Right cardiac atrium (tissue), 5 donors: ENCODE measurements around the gene BMS1. TPM values are rescaled to one million over a fixed set of nuclear protein-coding genes. Genes with fewer than 3 reads are reported as not detected.
A peak's percentile ranks its signal among the peaks of the same experiment; 100 is the strongest.

Experiments used
- ATAC-seq, 2 donors: fragments of 200-7000 bp; cut with Tn5 transposase; one replicate each; pipeline versions ENCODE4 v1.8.0 to v1.9.1; 2020; ENCODE audit warnings: moderate library complexity in 2 of 2, mild to moderate bottlenecking in 1 of 2
- DNase-seq, 3 donors: peaks; one replicate each; pipeline ENCODE4 v3.0.0-alpha.2; 2020
- H3K27ac ChIP-seq: one replicate; pipeline ENCODE4 v1.5.1; 2013; ENCODE audit warnings: mild to moderate bottlenecking, low read length, control low read depth, moderate library complexity
- H3K27me3 ChIP-seq: one replicate; pipeline ENCODE4 v1.6.1; 2013; ENCODE audit not compliant: control insufficient read depth, insufficient read depth
- H3K4me1 ChIP-seq: one replicate; pipeline ENCODE4 v1.6.1; 2013; ENCODE audit warnings: low read length; ENCODE audit not compliant: control insufficient read depth, insufficient read depth
- H3K4me3 ChIP-seq: one replicate; pipeline ENCODE4 v1.5.1; 2013; ENCODE audit warnings: low read length, control low read depth
- H3K9me3 ChIP-seq: one replicate; pipeline ENCODE4 v1.6.1; 2013; ENCODE audit warnings: low read length; ENCODE audit not compliant: control insufficient read depth
- WGBS: extraction: QIAGEN DNeasy Blood & Tissue Kit; methylation state at CpG from one replicate; pipeline ENCODE4 v1.1.7; 2013; 5-methylcytosine and 5-hydroxymethylcytosine counted together
- intact Hi-C, 4 donors: fragments of 100-400 bp; cut with DNase I; formaldehyde crosslinking; loops; one replicate each; pipeline versions ENCODE4 v1.11.0 to v1.14.0; 2022 to 2023
- polyA plus RNA-seq: library from polyadenylated mRNA; stranded (reverse); fragments of 200-250 nt; gene quantifications from one replicate; pipeline ENCODE4 v1.2.3, GENCODE V29; 2013
- total RNA-seq, 4 donors: library from RNA; stranded (reverse); fragmentation: NEBNext Ultra II Directional; extraction: Animal tissue kit (Norgen Biotek cat#: 25700); gene quantifications; one replicate each; pipeline ENCODE4 v1.2.1, GENCODE V29; 2021
- donor health status: healthy with polysubstance abuse.
- donor health status: DM: no; HTN: yes; CAD: no.
- donor health status: DM: no; HTN: no; CAD: no.
- donor health status: DM: no; HTN: yes; CAD: no; lungs with severe emphysema.
- donor health status: DM: yes; HTN: yes; CAD: no.

BMS1 gene
- total and polyA plus RNA-seq, 5 donors, result 6.8 to 13.1 (median 11.9) TPM

DNA sequence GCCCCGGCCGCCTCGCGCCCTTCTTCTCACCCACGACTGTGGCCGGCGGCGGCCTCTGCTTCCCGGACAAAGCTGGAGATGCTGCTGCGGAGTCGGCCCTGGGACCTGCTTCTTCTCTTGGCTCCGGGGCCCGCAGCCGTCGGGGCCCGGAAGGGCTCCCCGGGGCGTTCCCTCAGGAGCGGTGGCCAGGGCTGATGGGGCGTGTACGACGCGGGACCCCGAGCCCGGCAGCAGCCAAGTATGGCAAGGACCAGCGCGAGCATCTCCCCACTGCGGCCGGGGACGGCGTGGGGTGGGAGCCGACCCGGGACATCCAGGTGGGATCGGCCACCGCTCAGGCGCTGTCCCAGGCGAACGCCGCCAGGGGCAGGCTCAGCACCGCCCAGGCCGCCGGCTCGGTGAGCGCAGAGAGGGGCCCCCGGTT lies 27.6 kb upstream of the BMS1 start:
- Histone ChIP-seq H3K9me3 (no peaks in the 10 kb centered on the region), H3K27ac (no peak overlapping the region), H3K4me1 (no peaks in the 10 kb centered on the region), H3K4me3 (peak overlapping the region; percentile 52), H3K27me3 (no peaks in the 10 kb centered on the region)
- DNase-seq, result peak in 2 of 3 donors; percentile 55 to 64
- intact Hi-C loops, result loop anchor here in 2 of 4 donors (10.0 kb wide), 1 partner anchor 350 kb away; no protein-coding TSS in a partner anchor
- WGBS, result 3% methylated on average over 45 of the region's 45 CpGs
- peak; percentile 9 to 28 for ATAC-seq

DNA sequence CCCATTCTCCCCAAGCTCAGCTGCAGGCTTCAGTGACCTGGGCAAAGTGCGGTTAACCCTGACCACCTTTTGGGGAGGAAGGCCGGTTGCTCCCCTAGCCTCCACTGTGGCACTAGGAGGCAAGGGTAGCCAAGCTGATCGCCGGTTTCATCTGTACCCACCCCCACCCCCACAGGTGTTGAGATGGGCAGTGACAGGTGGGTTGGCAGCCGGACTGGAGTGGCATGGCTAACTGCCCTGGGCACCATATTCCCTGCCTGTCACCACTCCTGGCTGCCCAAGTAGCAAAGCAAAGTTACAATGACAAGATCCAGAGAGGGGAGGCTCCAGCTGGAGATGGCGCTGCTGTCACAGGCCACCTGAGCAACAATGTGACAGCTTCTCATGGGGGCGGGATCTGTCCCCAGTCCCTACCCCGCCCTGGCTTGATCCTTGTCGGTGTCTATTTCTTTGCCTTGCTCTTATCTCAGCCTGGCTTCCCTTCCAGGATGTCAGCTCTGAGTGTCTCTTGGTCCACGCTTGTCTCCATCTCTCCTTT lies 27.0 kb upstream of the BMS1 start:
- 70% methylated on average over 10 of the region's 10 CpGs for WGBS
- Histone ChIP-seq H3K9me3 (no peaks in the 10 kb centered on the region), H3K27me3 (no peaks in the 10 kb centered on the region), H3K4me1 (no peaks in the 10 kb centered on the region), H3K27ac (no peak overlapping the region), H3K4me3 (no peak overlapping the region)
- DNase-seq, result no peak
- intact Hi-C loops, result loop anchor here in 2 of 4 donors (10.0 kb wide), 1 partner anchor 349 kb away; no protein-coding TSS in a partner anchor
- ATAC-seq, result no peak

DNA sequence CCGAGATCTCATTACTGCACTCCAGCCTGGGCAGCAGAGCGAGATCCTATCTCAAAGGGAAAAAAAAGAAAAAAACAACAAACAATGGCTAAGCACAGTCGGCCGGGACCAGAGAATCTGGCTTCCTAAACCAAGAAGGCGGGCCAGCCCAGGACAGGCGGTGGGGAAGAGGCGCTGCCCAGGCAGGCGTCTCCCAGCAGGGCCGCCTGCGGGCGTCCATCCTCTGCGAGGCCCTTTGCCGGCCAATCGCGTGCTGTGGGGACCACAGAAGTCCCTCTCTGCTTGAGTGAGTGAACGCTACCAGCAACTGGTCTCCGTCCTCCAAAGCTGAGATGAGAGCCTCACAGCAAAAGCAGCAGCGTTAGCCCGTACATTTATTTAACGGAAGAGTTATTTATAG lies 14.7 kb upstream of the BMS1 start:
- Histone ChIP-seq H3K4me1 (no peaks in the 10 kb centered on the region), H3K9me3 (no peaks in the 10 kb centered on the region), H3K27me3 (no peaks in the 10 kb centered on the region), H3K27ac (no peak overlapping the region), H3K4me3 (no peak overlapping the region)
- ATAC-seq, result no peak
- WGBS, result 81% methylated on average over 20 of the region's 20 CpGs
- DNase-seq, result no peak
- intact Hi-C loops, result no loop called here

DNA sequence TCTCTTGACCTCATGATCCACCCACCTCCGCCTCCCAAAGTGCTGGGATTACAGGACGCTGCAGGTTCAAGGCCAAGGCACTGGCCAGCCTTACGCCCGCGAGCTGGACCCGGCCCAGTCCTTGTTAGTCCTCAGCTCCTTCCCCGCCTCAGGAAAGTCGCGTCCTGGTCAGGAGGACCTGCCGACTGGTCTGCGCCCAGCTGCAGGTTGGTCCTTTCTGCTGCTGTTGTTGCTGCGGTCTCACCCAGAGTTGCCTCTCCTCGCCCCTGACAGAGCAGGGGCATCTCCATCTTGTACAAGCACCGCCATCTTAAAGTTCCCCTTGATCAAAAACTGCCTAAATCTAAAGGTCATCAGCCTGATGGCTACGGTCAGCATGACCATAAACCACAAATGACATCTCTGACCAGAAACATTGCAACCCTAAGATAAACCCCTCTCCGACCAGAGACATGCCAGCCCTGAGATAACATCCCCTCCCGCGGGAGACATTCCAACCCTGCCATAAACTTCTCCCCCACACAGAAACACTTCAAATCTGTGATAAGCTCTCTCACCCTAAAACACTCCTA lies 13.9 kb upstream of the BMS1 start:
- no peaks in the 10 kb centered on the region for H3K9me3 ChIP-seq
- intact Hi-C loops, result no loop called here
- no peak for ATAC-seq
- H3K4me3 ChIP-seq, result no peak overlapping the region
- 84% methylated on average over 18 of the region's 18 CpGs for WGBS
- DNase-seq, result no peak
- H3K27me3 ChIP-seq, result no peaks in the 10 kb centered on the region
- H3K4me1 ChIP-seq, result no peaks in the 10 kb centered on the region
- no peak overlapping the region for H3K27ac ChIP-seq

DNA sequence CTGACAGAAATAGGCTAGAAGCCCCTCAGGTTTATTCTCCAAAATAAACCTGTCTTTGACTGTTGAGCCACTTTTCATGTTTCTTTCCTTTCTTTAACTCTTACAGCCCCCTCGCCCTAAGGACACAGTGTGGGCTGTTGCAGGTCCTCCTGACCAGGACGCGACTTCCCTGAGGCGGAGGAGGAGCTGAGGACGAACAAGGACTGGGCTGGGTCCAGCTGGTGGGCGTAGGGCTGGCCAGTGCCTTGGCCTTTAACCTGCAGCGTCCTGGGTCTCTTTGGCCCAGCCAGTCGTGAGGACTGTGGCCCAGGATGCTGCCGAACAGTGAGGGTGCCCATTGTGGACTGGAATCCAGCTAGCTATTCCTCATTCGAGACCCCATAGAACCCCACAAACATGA lies 13.4 kb upstream of the BMS1 start:
- H3K4me1 ChIP-seq, result no peaks in the 10 kb centered on the region
- no peaks in the 10 kb centered on the region for H3K9me3 ChIP-seq
- H3K27ac ChIP-seq, result no peak overlapping the region
- no peak for ATAC-seq
- DNase-seq, result no peak
- WGBS, result 82% methylated on average over 10 of the region's 10 CpGs
- no peaks in the 10 kb centered on the region for H3K27me3 ChIP-seq
- intact Hi-C loops, result no loop called here
- no peak overlapping the region for H3K4me3 ChIP-seq

DNA sequence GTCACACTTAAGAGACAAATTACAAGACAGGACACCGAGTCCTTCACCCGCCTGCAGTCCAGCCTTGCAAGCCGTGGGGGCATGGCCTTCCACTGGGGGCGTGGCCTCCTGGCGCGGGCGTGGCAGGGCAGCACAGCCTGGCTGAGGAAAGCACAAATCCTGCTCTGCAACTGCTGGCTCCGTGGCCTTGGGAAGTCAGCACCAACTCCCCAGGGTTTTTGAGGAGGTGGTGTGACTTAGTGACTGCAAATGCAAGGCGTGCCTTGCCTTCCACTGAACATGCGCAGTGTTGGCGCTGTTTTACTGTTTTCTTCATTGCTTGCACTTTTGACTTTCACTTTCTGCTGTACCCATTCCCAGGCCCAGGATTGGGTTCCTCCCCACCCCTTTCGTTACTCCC lies 12.9 kb upstream of the BMS1 start:
- ATAC-seq, result peak in 1 of 2 donors; percentile 24
- 87% methylated on average over 12 of the region's 12 CpGs for WGBS
- Histone ChIP-seq H3K4me1 (no peaks in the 10 kb centered on the region), H3K27ac (no peak overlapping the region), H3K27me3 (no peaks in the 10 kb centered on the region), H3K9me3 (no peaks in the 10 kb centered on the region), H3K4me3 (no peak overlapping the region)
- DNase-seq, result no peak
- intact Hi-C loops, result no loop called here

DNA sequence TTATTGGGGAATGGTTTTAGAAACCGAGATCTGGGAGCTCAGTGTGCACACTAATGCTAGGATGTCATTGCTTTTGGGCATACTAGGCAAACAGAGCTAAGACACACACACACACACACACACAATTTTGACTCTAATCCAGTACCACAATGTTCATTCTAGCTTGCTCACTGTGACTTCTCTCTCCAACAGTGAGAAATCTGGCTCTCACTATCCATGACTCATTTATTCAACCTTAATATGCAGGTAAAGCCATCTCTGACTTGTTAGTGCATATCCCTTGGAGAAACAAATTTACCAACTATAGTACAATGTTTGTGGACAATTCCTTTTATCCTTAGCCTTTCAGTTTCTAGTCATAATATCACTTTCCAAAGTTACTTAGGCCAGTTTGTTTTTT lies 5.9 kb upstream of the BMS1 start:
- WGBS, result 42% methylated on average over 1 of the region's 1 CpG
- H3K4me1 ChIP-seq, result no peaks in the 10 kb centered on the region
- intact Hi-C loops, result no loop called here

DNA sequence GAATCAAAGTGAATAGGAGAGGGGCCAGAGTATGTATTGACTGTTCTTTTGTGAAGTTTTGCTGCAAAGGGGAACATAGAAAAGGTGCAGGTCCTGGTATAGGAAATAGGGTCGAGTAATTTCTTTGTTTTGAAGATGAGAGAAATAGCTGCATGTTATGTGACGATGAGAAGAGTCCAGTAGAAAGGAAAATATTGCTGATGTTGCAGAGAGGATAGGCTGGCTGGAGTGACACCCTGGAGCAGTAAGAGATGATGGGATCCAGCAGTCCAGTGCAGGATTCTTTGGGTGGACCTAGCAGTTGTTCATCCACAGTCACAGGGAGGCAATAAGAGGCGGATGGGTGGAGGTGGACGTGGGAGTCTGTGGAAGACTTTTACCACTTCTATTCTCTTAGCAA lies 2.1 kb upstream of the BMS1 start:
- intact Hi-C loops, result no loop called here
- Histone ChIP-seq H3K4me1 (no peaks in the 10 kb centered on the region), H3K27me3 (no peaks in the 10 kb centered on the region), H3K27ac (no peak overlapping the region), H3K4me3 (no peak overlapping the region), H3K9me3 (no peaks in the 10 kb centered on the region)
- DNase-seq (no peak), ATAC-seq (no peak)
- WGBS, result 92% methylated on average over 4 of the region's 4 CpGs

More for the DNA sequence above, 5.9 kb upstream of the BMS1 start:
- Histone ChIP-seq H3K27me3 (no peaks in the 10 kb centered on the region), H3K27ac (no peak overlapping the region), H3K9me3 (no peaks in the 10 kb centered on the region), H3K4me3 (no peak overlapping the region)
- ATAC-seq (no peak), DNase-seq (no peak)

DNA sequence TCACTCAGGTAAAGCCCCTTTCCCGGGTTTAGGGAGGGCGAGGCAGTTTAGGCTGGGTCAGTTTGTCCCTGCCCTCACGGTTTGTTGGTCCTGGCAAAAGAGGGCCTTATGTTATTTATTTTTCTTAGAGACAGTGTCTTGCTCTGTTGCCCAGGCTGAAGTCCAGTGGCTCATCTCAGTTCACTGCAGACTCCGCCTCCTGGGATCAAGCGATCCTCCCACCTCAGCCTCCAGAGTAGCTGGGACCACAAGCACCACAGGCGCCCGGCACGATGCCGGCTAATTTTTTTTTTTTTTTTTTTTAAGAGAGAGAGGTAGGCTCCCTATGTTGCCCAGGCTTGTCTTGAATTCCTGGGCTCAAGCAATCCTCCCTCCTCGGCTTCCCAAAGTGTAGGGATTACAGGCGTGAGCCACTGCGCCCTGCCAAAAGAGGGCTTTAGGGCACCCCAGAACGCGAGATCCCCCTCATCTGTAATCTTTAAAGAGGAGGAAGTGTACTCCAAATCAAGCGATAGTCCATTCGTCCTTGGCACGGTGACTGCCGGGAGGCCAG lies 626 bp upstream of the BMS1 start:
- H3K4me1 ChIP-seq, result no peaks in the 10 kb centered on the region
- 31% methylated on average over 18 of the region's 18 CpGs for WGBS
- no peaks in the 10 kb centered on the region for H3K9me3 ChIP-seq
- DNase-seq (peak; percentile 24 to 58 (median 56)), ATAC-seq (peak; percentile 33 to 34)
- peak overlapping the region; percentile 76 for H3K27ac ChIP-seq
- intact Hi-C loops, result no loop called here
- peak overlapping the region; percentile 72 for H3K4me3 ChIP-seq
- H3K27me3 ChIP-seq, result no peaks in the 10 kb centered on the region

DNA sequence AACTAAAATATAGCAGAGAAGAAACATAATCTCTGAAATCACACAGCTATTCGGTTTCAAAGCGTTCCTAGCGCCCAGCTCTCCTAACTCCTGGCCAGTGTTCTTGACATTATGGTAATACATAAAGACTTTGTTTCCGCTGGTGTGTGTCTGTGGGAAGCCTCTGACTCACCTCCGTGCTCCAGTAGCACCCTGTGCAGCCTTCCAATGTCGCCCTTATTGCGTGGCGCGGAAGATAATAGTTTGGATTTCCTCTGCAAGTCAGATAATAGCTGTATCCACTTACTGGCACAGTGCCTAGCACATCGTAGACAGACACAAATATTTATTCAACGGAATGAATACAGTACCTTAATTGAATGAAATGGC lies 570 bp downstream of the BMS1 start:
- Histone ChIP-seq H3K4me3 (peak overlapping the region; percentile 72), H3K27ac (peak overlapping the region; percentile 4), H3K4me1 (no peaks in the 10 kb centered on the region), H3K9me3 (no peaks in the 10 kb centered on the region), H3K27me3 (no peaks in the 10 kb centered on the region)
- intact Hi-C loops, result no loop called here
- ATAC-seq (peak; percentile 23 to 62), DNase-seq (peak in 2 of 3 donors; percentile 30 to 61)
- 2% methylated on average over 11 of the region's 11 CpGs for WGBS

DNA sequence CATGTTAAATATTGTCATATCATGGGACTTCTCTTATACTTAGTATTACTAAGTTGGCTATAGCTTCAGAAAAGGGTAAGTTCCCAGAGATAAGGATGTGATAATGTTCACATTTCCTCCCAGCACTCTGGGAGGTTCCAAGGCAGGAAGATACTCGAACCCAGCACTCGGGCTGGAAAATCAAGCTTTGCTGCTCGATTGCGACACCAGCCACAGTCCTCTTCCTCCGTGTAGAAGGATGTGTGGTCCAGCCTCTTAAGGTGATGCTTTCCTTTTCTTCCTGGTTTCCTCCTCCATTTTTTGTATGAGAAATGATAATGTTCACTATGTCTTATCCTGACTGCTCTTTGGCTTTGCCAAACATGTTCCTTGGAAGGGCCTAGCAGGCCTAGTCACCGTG lies 3.2 kb downstream of the BMS1 start:
- ATAC-seq (no peak), DNase-seq (no peak)
- no peaks in the 10 kb centered on the region for H3K27me3 ChIP-seq
- 83% methylated on average over 6 of the region's 6 CpGs for WGBS
- intact Hi-C loops, result no loop called here
- no peak overlapping the region for H3K4me3 ChIP-seq
- no peaks in the 10 kb centered on the region for H3K4me1 ChIP-seq
- no peak overlapping the region for H3K27ac ChIP-seq
- no peaks in the 10 kb centered on the region for H3K9me3 ChIP-seq
